MM.1S (cell line): ENCODE results near the gene ANXA4.

Experiments
- DNase-seq: peaks from one replicate; pipeline ENCODE4 v3.0.0-alpha.2; 2015
- H2AFZ ChIP-seq: fragments of 300-600 bp; sonication (generic); 2 replicates; pipeline ENCODE4 v1.6.0; 2016; ENCODE audit warnings: antibody characterized with exemption, low read length
- H3F3A ChIP-seq: fragments of 300-600 bp; sonication (generic); 2 replicates; pipeline ENCODE4 v1.6.1; 2016; ENCODE audit warnings: mild to moderate bottlenecking, antibody characterized with exemption, low read length, moderate library complexity, mixed read lengths; ENCODE audit not compliant: insufficient read depth
- H3K27ac ChIP-seq: fragments of 300-600 bp; sonication (generic); 2 replicates; pipeline ENCODE4 v1.5.1; 2016; ENCODE audit warnings: mild to moderate bottlenecking, low read length
- H3K27me3 ChIP-seq: fragments of 300-600 bp; sonication (generic); replicated peaks from 2 replicates; pipeline ENCODE4 v1.6.0; 2016; ENCODE audit warnings: low read length; ENCODE audit not compliant: insufficient read depth
- H3K36me3 ChIP-seq: fragments of 300-600 bp; sonication (generic); replicated peaks from 2 replicates; pipeline ENCODE4 v1.6.1; 2016; ENCODE audit warnings: mild to moderate bottlenecking, low read length, mixed read lengths; ENCODE audit not compliant: insufficient read depth
- H3K4me1 ChIP-seq: fragments of 300-600 bp; sonication (generic); 2 replicates; pipeline ENCODE4 v1.6.1; 2016; ENCODE audit warnings: low read length, mixed read lengths
- H3K4me2 ChIP-seq: fragments of 300-600 bp; sonication (generic); 2 replicates; pipeline ENCODE4 v1.6.0; 2016; ENCODE audit warnings: low read depth, low read length
- H3K4me3 ChIP-seq: fragments of 300-600 bp; sonication (generic); 2 replicates; pipeline ENCODE4 v1.5.1; 2016; ENCODE audit warnings: low read length, mixed read lengths
- H3K79me2 ChIP-seq: fragments of 300-600 bp; sonication (generic); 2 replicates; pipeline ENCODE4 v1.6.1; 2016; ENCODE audit warnings: mixed run types, low read length, mixed read lengths
- H3K9ac ChIP-seq: fragments of 300-600 bp; sonication (generic); 2 replicates; pipeline ENCODE4 v1.6.1; 2016; ENCODE audit warnings: low read length, mixed read lengths
- H3K9me2 ChIP-seq: fragments of 300-600 bp; sonication (generic); replicated peaks from 2 replicates; pipeline ENCODE4 v1.6.1; 2016; ENCODE audit warnings: mild to moderate bottlenecking, low read length, mixed read lengths; ENCODE audit not compliant: insufficient read depth
- H3K9me3 ChIP-seq: fragments of 300-600 bp; sonication (generic); replicated peaks from 2 replicates; pipeline ENCODE4 v1.6.1; 2016; ENCODE audit warnings: mild to moderate bottlenecking, low read length, mixed read lengths; ENCODE audit not compliant: insufficient read depth
- H4K20me1 ChIP-seq: fragments of 300-600 bp; sonication (generic); 2 replicates; pipeline ENCODE4 v1.6.1; 2016; ENCODE audit warnings: mild to moderate bottlenecking, low read length, moderate library complexity, mixed read lengths; ENCODE audit not compliant: insufficient read depth
- CTCF ChIP-seq: fragments of 300-600 bp; sonication (generic); IDR thresholded peaks from 2 replicates; pipeline ENCODE4 v1.5.1; 2016; ENCODE audit warnings: antibody characterized with exemption, low read length, mixed read lengths
- EZH2 ChIP-seq: fragments of 300-600 bp; sonication (generic); optimal IDR thresholded peaks from 2 replicates; pipeline ENCODE3; 2017; ENCODE audit warnings: low read depth, mild to moderate bottlenecking, antibody characterized with exemption, low read length, mixed read lengths
- EZH2phosphoT487 ChIP-seq: fragments of 300-600 bp; sonication (generic); IDR thresholded peaks from 2 replicates; pipeline ENCODE4 v1.6.1; 2018; ENCODE audit warnings: antibody characterized with exemption, low read length

The ANXA4 gene

GRCh38 chr2:69750246-69750645 lies 8.3 kb downstream of the ANXA4 start:
- no peaks in the 10 kb centered on the region for H3K36me3 ChIP-seq
- H3K79me2 ChIP-seq, result no peaks in the 10 kb centered on the region
- no peaks in the 10 kb centered on the region for H3K27me3 ChIP-seq
- H3K9ac ChIP-seq, result no peak overlapping the region
- no peak overlapping the region for H3K4me3 ChIP-seq
- no peak for DNase-seq
- H2AFZ ChIP-seq, result no peak overlapping the region
- H3K27ac ChIP-seq, result no peak overlapping the region
- TF ChIP-seq CTCF, result no peak
- no peaks in the 10 kb centered on the region for H3K9me2 ChIP-seq
- no peak overlapping the region for H3K4me2 ChIP-seq
- H4K20me1 ChIP-seq, result no peaks in the 10 kb centered on the region
- no peaks in the 10 kb centered on the region for H3K4me1 ChIP-seq
- no peaks in the 10 kb centered on the region for H3K9me3 ChIP-seq
- no peaks in the 10 kb centered on the region for H3F3A ChIP-seq

- H3K4me3 ChIP-seq, result no peak overlapping the region
- H3K27ac ChIP-seq, result no peak overlapping the region
- H3K4me1 ChIP-seq, result no peaks in the 10 kb centered on the region
- H3K9me3 ChIP-seq, result no peaks in the 10 kb centered on the region
- H3K27me3 ChIP-seq, result no peaks in the 10 kb centered on the region
- no peaks in the 10 kb centered on the region for H3K9me2 ChIP-seq
- no peaks in the 10 kb centered on the region for H3K79me2 ChIP-seq
- no peaks in the 10 kb centered on the region for H3K36me3 ChIP-seq
- DNase-seq, result no peak
- H3F3A ChIP-seq, result no peaks in the 10 kb centered on the region
- H4K20me1 ChIP-seq, result no peaks in the 10 kb centered on the region
- no peak overlapping the region for H2AFZ ChIP-seq
- H3K9ac ChIP-seq, result no peak overlapping the region
- no peak overlapping the region for H3K4me2 ChIP-seq
- TF ChIP-seq EZH2phosphoT487 (no peak), CTCF (no peak), EZH2 (no peak)
Measured at GRCh38 chr2:69753659-69754363, 11.9 kb downstream of the ANXA4 start.

- no peak overlapping the region for H3K4me3 ChIP-seq
- H2AFZ ChIP-seq, result 0 out of 2 replicates have a peak overlapping the region, but pooled peaks have one; percentile 9
- H3K4me2 ChIP-seq, result peak overlapping the region; percentile 33; the same call in 1 of the 2 replicates
- no peak overlapping the region for H3K27ac ChIP-seq
- H3F3A ChIP-seq, result no peaks in the 10 kb centered on the region
- no peaks in the 10 kb centered on the region for H4K20me1 ChIP-seq
- TF ChIP-seq EZH2phosphoT487 (no peak), EZH2 (no peak), CTCF (no peak)
- no peak for DNase-seq
- H3K9me2 ChIP-seq, result no peaks in the 10 kb centered on the region
- H3K36me3 ChIP-seq, result no peaks in the 10 kb centered on the region
- no peak overlapping the region for H3K9ac ChIP-seq
- no peaks in the 10 kb centered on the region for H3K9me3 ChIP-seq
- H3K4me1 ChIP-seq, result no peaks in the 10 kb centered on the region
- H3K27me3 ChIP-seq, result no peaks in the 10 kb centered on the region
- no peaks in the 10 kb centered on the region for H3K79me2 ChIP-seq
Measured at GRCh38 chr2:69754633-69755032, 12.7 kb downstream of the ANXA4 start.
